Measurements from ENCODE around the gene TACC2.

DNA sequence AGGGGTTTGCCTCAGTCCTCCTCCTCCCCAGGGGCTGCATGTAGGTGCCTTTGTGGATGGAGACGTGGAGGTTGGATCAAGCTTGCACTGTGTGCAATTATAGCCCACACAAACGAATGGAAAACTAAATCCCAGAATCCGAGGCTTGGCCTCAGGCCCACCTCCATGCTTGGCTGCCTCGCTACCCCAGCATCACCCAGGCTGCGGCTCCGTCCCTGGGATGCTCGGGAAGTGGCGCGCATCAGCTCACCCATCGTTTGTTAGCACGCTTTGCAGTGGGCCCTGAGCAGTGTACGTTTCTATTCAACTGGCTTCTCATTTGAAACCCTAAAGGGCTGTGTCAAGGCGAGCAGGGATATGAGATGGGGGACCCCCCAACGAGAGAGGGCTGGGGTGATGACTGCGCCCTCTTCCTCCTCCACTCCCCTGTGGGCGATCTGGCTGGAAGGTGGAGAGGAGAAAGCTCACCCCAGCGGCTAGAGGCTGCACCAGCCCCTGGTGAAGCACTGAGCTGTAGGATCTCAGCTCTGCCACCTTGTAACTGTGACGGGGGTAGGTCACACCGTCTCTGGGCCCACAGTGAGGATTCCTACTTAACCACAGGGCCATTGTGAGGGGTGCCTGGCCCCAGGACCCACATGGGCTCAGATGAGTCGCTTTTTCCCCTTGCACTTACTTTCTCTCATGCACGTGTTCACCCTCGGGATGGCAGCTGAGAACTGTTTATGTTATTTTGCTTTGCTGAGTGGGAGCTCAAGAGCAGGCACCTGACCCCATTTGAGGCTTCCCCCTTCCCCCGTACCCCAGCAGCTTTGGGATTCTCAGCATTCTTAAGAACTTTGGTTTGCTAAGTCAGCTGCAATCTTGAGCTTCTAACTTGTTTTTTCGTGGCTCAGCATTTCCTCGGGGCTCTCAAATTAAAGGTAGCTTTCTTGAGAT lies 269.4 kb downstream of the TACC2 start:
- TF ChIP-seq, protein P1, sequence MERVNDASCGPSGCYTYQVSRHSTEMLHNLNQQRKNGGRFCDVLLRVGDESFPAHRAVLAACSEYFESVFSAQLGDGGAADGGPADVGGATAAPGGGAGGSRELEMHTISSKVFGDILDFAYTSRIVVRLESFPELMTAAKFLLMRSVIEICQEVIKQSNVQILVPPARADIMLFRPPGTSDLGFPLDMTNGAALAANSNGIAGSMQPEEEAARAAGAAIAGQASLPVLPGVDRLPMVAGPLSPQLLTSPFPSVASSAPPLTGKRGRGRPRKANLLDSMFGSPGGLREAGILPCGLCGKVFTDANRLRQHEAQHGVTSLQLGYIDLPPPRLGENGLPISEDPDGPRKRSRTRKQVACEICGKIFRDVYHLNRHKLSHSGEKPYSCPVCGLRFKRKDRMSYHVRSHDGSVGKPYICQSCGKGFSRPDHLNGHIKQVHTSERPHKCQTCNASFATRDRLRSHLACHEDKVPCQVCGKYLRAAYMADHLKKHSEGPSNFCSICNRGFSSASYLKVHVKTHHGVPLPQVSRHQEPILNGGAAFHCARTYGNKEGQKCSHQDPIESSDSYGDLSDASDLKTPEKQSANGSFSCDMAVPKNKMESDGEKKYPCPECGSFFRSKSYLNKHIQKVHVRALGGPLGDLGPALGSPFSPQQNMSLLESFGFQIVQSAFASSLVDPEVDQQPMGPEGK (CRISPR knock-in tag; IDR thresholded peaks at IDR 0.05; ENCODE audit: borderline replicate concordance): no peak
- TF ChIP-seq, protein P2, sequence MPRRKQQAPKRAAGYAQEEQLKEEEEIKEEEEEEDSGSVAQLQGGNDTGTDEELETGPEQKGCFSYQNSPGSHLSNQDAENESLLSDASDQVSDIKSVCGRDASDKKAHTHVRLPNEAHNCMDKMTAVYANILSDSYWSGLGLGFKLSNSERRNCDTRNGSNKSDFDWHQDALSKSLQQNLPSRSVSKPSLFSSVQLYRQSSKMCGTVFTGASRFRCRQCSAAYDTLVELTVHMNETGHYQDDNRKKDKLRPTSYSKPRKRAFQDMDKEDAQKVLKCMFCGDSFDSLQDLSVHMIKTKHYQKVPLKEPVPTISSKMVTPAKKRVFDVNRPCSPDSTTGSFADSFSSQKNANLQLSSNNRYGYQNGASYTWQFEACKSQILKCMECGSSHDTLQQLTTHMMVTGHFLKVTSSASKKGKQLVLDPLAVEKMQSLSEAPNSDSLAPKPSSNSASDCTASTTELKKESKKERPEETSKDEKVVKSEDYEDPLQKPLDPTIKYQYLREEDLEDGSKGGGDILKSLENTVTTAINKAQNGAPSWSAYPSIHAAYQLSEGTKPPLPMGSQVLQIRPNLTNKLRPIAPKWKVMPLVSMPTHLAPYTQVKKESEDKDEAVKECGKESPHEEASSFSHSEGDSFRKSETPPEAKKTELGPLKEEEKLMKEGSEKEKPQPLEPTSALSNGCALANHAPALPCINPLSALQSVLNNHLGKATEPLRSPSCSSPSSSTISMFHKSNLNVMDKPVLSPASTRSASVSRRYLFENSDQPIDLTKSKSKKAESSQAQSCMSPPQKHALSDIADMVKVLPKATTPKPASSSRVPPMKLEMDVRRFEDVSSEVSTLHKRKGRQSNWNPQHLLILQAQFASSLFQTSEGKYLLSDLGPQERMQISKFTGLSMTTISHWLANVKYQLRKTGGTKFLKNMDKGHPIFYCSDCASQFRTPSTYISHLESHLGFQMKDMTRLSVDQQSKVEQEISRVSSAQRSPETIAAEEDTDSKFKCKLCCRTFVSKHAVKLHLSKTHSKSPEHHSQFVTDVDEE (CRISPR knock-in tag; IDR thresholded peaks at IDR 0.05): no peak
- TF ChIP-seq, protein P3, sequence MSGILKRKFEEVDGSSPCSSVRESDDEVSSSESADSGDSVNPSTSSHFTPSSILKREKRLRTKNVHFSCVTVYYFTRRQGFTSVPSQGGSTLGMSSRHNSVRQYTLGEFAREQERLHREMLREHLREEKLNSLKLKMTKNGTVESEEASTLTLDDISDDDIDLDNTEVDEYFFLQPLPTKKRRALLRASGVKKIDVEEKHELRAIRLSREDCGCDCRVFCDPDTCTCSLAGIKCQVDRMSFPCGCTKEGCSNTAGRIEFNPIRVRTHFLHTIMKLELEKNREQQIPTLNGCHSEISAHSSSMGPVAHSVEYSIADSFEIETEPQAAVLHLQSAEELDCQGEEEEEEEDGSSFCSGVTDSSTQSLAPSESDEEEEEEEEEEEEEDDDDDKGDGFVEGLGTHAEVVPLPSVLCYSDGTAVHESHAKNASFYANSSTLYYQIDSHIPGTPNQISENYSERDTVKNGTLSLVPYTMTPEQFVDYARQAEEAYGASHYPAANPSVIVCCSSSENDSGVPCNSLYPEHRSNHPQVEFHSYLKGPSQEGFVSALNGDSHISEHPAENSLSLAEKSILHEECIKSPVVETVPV (CRISPR knock-in tag; IDR thresholded peaks at IDR 0.05): no peak
- TF ChIP-seq ZNF70 (CRISPR knock-in tag; IDR thresholded peaks at IDR 0.05) (no peak), ARNTL (CRISPR knock-in tag; IDR thresholded peaks at IDR 0.05; ENCODE audit: borderline replicate concordance, low read depth) (no peak), ZNF565 (CRISPR knock-in tag; conservative IDR thresholded peaks at IDR 0.05; ENCODE audit: low read depth) (no peak), ZFP30 (CRISPR knock-in tag; IDR thresholded peaks at IDR 0.05) (no peak), RARB (CRISPR knock-in tag; IDR thresholded peaks at IDR 0.05) (no peak), OSR1 (CRISPR knock-in tag; IDR thresholded peaks at IDR 0.05) (no peak), ISL1 (CRISPR knock-in tag; IDR thresholded peaks at IDR 0.05) (no peak), ZC3H10 (CRISPR knock-in tag; IDR thresholded peaks at IDR 0.05) (no peak), TOX (CRISPR knock-in tag; IDR thresholded peaks at IDR 0.05; ENCODE audit: borderline replicate concordance) (no peak), ZFP3 (CRISPR knock-in tag; IDR thresholded peaks at IDR 0.05) (no peak)

Measured in SK-N-SH treated with all-trans-retinoic acid at 6 μM for 48 hours (cell line).